Measurements from ENCODE around the gene DNM3.

The DNM3 gene

DNA sequence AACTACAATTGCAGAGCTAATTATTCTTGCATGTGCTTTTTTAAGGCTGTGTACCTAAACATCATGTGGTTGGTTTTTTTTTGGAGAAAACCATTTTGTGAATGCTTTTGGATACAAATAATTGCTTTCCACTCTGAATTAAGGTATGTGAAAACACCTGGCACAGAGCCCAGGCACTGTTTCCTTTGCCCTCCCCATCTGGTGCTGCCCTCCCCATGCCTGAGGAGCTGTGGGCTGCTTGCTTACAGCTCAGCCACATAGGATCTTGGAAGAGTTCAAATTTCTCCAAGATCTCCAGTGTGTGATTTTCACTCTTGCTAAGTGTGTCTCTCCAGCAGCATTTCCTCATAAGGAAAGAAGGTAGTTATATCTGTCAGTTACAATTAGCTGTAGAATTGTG, 27.8 kb downstream of the DNM3 start:
- H3K27ac ChIP-seq (ENCODE audit: low read length): no peak overlapping the region
- no peaks in the 10 kb centered on the region for H3K9me3 ChIP-seq (ENCODE audit: control insufficient read depth in 2 of 2, low read length in 2 of 2)
- no peaks in the 10 kb centered on the region for H3K4me1 ChIP-seq (ENCODE audit: control insufficient read depth, insufficient read depth, low read length)
- H3K4me3 ChIP-seq (ENCODE audit: low read length in 2 of 2): no peak overlapping the region
- H3K27me3 ChIP-seq (ENCODE audit: control insufficient read depth in 1 of 2, insufficient read depth in 2 of 2, low read length in 2 of 2): no peaks in the 10 kb centered on the region
- no peaks in the 10 kb centered on the region for H3K36me3 ChIP-seq (ENCODE audit: control insufficient read depth in 2 of 2, insufficient read depth in 2 of 2, low read length in 2 of 2)
- H3K9ac ChIP-seq (ENCODE audit: low read length in 2 of 2): no peak overlapping the region

DNA sequence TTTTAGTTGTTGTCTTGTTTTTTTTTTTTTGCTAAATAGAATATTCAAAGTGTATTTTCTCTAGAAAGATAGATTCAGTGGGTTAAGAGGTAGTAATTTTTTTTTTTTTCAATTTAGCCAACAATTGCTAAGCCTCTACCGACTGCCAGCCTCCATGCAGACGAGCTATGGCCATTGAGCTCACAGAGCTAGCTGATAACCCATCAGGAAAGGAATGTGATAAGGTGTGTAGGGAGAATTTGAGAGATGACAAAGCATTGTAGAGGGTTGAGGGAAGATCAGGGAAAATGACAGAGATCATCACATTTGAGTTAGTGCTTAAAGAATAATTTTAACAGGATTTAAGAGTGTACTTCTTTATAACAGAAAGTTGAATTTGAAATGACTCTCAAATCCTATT, 30.6 kb downstream of the DNM3 start:
- H3K27me3 ChIP-seq (ENCODE audit: control insufficient read depth in 1 of 2, insufficient read depth in 2 of 2, low read length in 2 of 2): no peaks in the 10 kb centered on the region
- no peak overlapping the region for H3K4me3 ChIP-seq (ENCODE audit: low read length in 2 of 2)
- H3K9me3 ChIP-seq (ENCODE audit: control insufficient read depth in 2 of 2, low read length in 2 of 2): no peaks in the 10 kb centered on the region
- no peaks in the 10 kb centered on the region for H3K36me3 ChIP-seq (ENCODE audit: control insufficient read depth in 2 of 2, insufficient read depth in 2 of 2, low read length in 2 of 2)
- no peak overlapping the region for H3K27ac ChIP-seq (ENCODE audit: low read length)
- H3K4me1 ChIP-seq (ENCODE audit: control insufficient read depth, insufficient read depth, low read length): no peaks in the 10 kb centered on the region
- H3K9ac ChIP-seq (ENCODE audit: low read length in 2 of 2): no peak overlapping the region

DNA sequence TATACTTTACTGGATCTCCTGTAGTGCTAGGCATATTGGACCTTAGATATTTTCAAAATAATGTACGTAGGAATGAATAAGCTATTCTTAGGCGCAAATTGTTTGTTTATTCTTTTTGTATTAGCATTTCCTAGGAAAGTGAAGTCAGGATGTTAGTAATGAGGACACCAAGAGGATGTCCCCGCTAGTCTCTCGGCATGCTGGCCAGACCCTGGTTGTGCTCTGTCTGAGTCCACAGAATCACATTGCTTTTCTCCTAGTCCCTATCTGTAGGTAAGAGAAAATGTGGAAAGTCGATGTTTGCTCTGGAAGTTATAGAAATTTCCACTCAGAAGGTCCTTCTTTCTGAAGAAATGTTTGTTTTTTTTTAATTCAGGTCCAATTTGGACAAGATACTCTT, 31.1 kb downstream of the DNM3 start:
- H3K4me1 ChIP-seq (ENCODE audit: control insufficient read depth, insufficient read depth, low read length): no peaks in the 10 kb centered on the region

DNA sequence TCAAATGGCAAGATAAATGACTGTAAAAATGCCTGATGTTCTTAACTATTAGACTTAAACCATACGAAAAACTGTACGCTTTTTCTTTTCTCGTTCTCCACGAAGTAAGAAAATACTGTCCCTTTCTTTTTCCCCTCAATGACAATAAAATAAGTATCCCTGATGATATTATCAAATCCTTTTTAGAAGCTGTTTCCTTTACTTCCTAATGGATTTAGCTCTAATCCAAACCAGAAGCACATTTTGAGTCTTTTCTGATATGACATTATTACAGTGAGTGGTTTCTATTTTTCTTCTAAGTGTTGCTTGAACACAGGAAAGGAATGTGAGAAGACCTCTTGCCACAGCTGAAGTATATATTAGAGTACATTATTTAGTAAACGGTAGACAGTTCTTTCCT, 32.4 kb downstream of the DNM3 start:
- Histone ChIP-seq H3K9ac (ENCODE audit: low read length in 2 of 2) (no peak overlapping the region), H3K27me3 (ENCODE audit: control insufficient read depth in 1 of 2, insufficient read depth in 2 of 2, low read length in 2 of 2) (no peaks in the 10 kb centered on the region), H3K9me3 (ENCODE audit: control insufficient read depth in 2 of 2, low read length in 2 of 2) (no peaks in the 10 kb centered on the region), H3K36me3 (ENCODE audit: control insufficient read depth in 2 of 2, insufficient read depth in 2 of 2, low read length in 2 of 2) (no peaks in the 10 kb centered on the region), H3K4me3 (ENCODE audit: low read length in 2 of 2) (no peak overlapping the region), H3K27ac (ENCODE audit: low read length) (no peak overlapping the region), H3K4me1 (ENCODE audit: control insufficient read depth, insufficient read depth, low read length) (no peaks in the 10 kb centered on the region)

More for the DNA sequence above, 31.1 kb downstream of the DNM3 start:
- Histone ChIP-seq H3K9me3 (ENCODE audit: control insufficient read depth in 2 of 2, low read length in 2 of 2) (no peaks in the 10 kb centered on the region), H3K9ac (ENCODE audit: low read length in 2 of 2) (no peak overlapping the region), H3K4me3 (ENCODE audit: low read length in 2 of 2) (no peak overlapping the region), H3K27ac (ENCODE audit: low read length) (no peak overlapping the region), H3K27me3 (ENCODE audit: control insufficient read depth in 1 of 2, insufficient read depth in 2 of 2, low read length in 2 of 2) (no peaks in the 10 kb centered on the region), H3K36me3 (ENCODE audit: control insufficient read depth in 2 of 2, insufficient read depth in 2 of 2, low read length in 2 of 2) (no peaks in the 10 kb centered on the region)

DNA sequence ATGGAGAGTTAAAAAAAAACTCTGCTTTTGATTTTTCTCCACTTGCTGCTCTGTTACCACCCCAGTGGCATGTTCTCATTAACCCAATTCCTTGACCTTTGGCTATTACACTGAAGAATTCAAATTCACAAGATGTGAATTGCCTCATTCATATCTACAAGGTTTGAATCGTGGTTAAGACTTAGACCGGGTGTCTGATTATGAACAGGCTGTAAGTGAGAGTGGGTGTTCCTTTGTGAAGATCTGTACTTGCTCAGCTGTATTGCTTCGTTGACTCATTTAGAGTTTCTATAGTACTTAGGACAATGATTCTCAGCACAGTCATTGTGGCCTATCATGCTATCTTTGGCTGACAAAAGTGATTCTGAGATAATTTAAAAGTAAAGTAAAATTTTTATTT, 36.4 kb downstream of the DNM3 start:
- Histone ChIP-seq H3K4me1 (ENCODE audit: control insufficient read depth, insufficient read depth, low read length) (no peaks in the 10 kb centered on the region), H3K27ac (ENCODE audit: low read length) (no peak overlapping the region), H3K9ac (ENCODE audit: low read length in 2 of 2) (no peak overlapping the region), H3K4me3 (ENCODE audit: low read length in 2 of 2) (no peak overlapping the region), H3K9me3 (ENCODE audit: control insufficient read depth in 2 of 2, low read length in 2 of 2) (no peaks in the 10 kb centered on the region), H3K27me3 (ENCODE audit: control insufficient read depth in 1 of 2, insufficient read depth in 2 of 2, low read length in 2 of 2) (no peaks in the 10 kb centered on the region), H3K36me3 (ENCODE audit: control insufficient read depth in 2 of 2, insufficient read depth in 2 of 2, low read length in 2 of 2) (no peaks in the 10 kb centered on the region)

DNA sequence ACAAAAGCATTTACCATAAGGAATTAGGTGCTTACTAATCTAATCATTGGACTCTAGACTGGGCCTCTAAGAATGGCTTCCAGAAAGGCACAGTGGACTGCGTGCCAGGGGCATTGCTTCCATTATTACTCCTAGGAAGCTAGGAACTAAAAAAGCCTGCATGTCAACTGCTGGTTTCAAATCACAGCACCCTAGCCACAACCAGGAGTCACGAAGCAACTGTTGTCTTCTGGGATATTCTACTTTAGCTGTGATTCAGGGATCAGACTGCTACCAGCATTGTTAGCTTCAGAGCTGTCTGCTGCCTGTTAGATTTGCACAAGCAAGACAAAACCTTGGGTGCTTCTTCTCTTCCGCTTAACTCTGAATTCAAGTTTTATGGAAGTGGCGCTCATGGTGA, 38.3 kb downstream of the DNM3 start:
- H3K9me3 ChIP-seq (ENCODE audit: control insufficient read depth in 2 of 2, low read length in 2 of 2): no peaks in the 10 kb centered on the region

DNA sequence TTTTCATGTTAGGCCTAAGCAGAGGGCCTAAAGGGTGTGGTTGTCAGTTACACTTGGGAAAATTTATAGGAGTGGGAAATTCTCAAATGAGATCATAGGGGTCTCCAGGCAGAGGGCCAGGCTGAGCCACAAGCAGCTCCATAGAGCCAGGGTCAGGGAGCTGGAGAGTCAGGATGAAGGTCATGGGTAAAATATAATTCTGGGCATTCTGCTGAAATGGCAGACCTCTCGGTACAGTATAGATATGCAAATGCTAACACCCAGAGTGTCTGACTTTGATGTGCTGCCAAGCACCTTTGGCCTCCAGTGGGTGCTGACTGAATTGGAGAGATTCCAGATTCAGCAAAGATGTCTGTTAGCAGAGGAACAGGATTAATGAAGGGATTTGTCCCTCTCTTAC, 40.1 kb downstream of the DNM3 start:
- Histone ChIP-seq H3K4me3 (ENCODE audit: low read length in 2 of 2) (no peak overlapping the region), H3K9ac (ENCODE audit: low read length in 2 of 2) (no peak overlapping the region), H3K27me3 (ENCODE audit: control insufficient read depth in 1 of 2, insufficient read depth in 2 of 2, low read length in 2 of 2) (no peaks in the 10 kb centered on the region), H3K36me3 (ENCODE audit: control insufficient read depth in 2 of 2, insufficient read depth in 2 of 2, low read length in 2 of 2) (no peaks in the 10 kb centered on the region), H3K27ac (ENCODE audit: low read length) (no peak overlapping the region), H3K9me3 (ENCODE audit: control insufficient read depth in 2 of 2, low read length in 2 of 2) (no peaks in the 10 kb centered on the region), H3K4me1 (ENCODE audit: control insufficient read depth, insufficient read depth, low read length) (no peaks in the 10 kb centered on the region)

More for the DNA sequence above, 38.3 kb downstream of the DNM3 start:
- Histone ChIP-seq H3K4me3 (ENCODE audit: low read length in 2 of 2) (no peak overlapping the region), H3K9ac (ENCODE audit: low read length in 2 of 2) (no peak overlapping the region), H3K27ac (ENCODE audit: low read length) (no peak overlapping the region), H3K36me3 (ENCODE audit: control insufficient read depth in 2 of 2, insufficient read depth in 2 of 2, low read length in 2 of 2) (no peaks in the 10 kb centered on the region), H3K4me1 (ENCODE audit: control insufficient read depth, insufficient read depth, low read length) (no peaks in the 10 kb centered on the region), H3K27me3 (ENCODE audit: control insufficient read depth in 1 of 2, insufficient read depth in 2 of 2, low read length in 2 of 2) (no peaks in the 10 kb centered on the region)

DNA sequence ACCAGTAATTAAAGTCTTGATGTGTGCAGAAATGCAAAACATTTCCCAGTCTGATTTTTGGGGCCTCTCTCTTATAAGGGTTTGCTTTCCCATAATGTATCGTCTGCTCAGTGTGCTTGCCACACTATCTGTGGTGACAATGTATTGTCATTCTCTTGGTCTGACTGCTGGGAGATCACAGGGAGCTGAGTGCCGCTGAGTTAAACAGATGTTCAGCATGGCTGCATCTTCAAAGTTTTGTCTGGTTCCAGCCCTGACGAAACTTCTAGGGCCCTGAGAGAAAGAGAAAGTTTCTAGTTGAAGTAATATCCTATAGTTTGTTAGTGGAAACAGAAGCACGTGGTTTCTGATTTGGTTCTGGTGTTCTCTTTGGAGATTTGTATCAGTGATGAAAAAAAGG, 42.6 kb downstream of the DNM3 start:
- H3K36me3 ChIP-seq (ENCODE audit: control insufficient read depth in 2 of 2, insufficient read depth in 2 of 2, low read length in 2 of 2): no peaks in the 10 kb centered on the region
- no peak overlapping the region for H3K27ac ChIP-seq (ENCODE audit: low read length)
- no peaks in the 10 kb centered on the region for H3K4me1 ChIP-seq (ENCODE audit: control insufficient read depth, insufficient read depth, low read length)
- H3K9me3 ChIP-seq (ENCODE audit: control insufficient read depth in 2 of 2, low read length in 2 of 2): no peaks in the 10 kb centered on the region
- H3K27me3 ChIP-seq (ENCODE audit: control insufficient read depth in 1 of 2, insufficient read depth in 2 of 2, low read length in 2 of 2): no peaks in the 10 kb centered on the region
- H3K4me3 ChIP-seq (ENCODE audit: low read length in 2 of 2): no peak overlapping the region
- no peak overlapping the region for H3K9ac ChIP-seq (ENCODE audit: low read length in 2 of 2)

DNA sequence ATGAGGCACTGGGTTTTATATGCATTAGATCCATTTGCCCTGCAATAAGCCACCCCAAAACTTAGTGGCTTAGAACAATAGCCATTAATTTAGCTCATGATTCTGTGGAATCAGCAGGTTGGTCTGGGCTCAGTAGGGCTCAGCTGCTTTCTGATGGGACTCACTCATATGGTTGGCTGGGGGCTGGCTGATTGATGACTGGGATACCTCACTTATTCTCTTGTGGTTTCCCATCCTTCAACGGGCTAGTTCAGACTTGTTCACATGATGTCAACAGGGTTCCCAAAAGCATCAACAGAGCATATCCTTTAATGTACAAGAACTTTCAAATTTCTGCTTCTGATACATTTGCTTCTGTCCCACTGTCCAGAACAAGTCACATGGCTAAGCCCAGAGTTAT, 43.2 kb downstream of the DNM3 start:
- H3K4me1 ChIP-seq (ENCODE audit: control insufficient read depth, insufficient read depth, low read length): no peaks in the 10 kb centered on the region
- H3K27me3 ChIP-seq (ENCODE audit: control insufficient read depth in 1 of 2, insufficient read depth in 2 of 2, low read length in 2 of 2): no peaks in the 10 kb centered on the region
- H3K9ac ChIP-seq (ENCODE audit: low read length in 2 of 2): no peak overlapping the region
- H3K36me3 ChIP-seq (ENCODE audit: control insufficient read depth in 2 of 2, insufficient read depth in 2 of 2, low read length in 2 of 2): no peaks in the 10 kb centered on the region
- H3K27ac ChIP-seq (ENCODE audit: low read length): no peak overlapping the region
- H3K4me3 ChIP-seq (ENCODE audit: low read length in 2 of 2): no peak overlapping the region
- no peaks in the 10 kb centered on the region for H3K9me3 ChIP-seq (ENCODE audit: control insufficient read depth in 2 of 2, low read length in 2 of 2)

DNA sequence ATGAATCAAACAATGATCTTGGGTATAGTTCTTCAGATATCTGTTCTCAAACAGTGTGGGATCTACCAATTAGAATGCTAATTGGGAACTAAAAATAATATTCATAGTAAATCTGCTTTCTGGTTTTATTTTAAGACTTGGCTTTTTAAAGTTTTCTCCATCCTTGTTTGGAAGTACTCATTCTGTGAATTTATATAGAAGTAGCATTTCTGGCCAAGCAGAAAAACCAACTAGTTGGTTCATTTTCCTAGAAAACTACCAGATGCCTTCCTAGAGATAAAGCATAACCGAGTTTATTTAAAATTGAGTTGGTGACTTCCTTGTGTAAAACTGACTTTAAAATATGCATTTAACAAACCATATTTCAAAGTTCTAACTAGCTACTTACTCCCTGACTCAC, 48.8 kb downstream of the DNM3 start:
- H3K9ac ChIP-seq (ENCODE audit: low read length in 2 of 2): no peak overlapping the region
- H3K27ac ChIP-seq (ENCODE audit: low read length): no peak overlapping the region
- H3K4me3 ChIP-seq (ENCODE audit: low read length in 2 of 2): no peak overlapping the region
- H3K27me3 ChIP-seq (ENCODE audit: control insufficient read depth in 1 of 2, insufficient read depth in 2 of 2, low read length in 2 of 2): no peaks in the 10 kb centered on the region
- no peaks in the 10 kb centered on the region for H3K4me1 ChIP-seq (ENCODE audit: control insufficient read depth, insufficient read depth, low read length)
- H3K9me3 ChIP-seq (ENCODE audit: control insufficient read depth in 2 of 2, low read length in 2 of 2): no peaks in the 10 kb centered on the region
- no peaks in the 10 kb centered on the region for H3K36me3 ChIP-seq (ENCODE audit: control insufficient read depth in 2 of 2, insufficient read depth in 2 of 2, low read length in 2 of 2)

DNA sequence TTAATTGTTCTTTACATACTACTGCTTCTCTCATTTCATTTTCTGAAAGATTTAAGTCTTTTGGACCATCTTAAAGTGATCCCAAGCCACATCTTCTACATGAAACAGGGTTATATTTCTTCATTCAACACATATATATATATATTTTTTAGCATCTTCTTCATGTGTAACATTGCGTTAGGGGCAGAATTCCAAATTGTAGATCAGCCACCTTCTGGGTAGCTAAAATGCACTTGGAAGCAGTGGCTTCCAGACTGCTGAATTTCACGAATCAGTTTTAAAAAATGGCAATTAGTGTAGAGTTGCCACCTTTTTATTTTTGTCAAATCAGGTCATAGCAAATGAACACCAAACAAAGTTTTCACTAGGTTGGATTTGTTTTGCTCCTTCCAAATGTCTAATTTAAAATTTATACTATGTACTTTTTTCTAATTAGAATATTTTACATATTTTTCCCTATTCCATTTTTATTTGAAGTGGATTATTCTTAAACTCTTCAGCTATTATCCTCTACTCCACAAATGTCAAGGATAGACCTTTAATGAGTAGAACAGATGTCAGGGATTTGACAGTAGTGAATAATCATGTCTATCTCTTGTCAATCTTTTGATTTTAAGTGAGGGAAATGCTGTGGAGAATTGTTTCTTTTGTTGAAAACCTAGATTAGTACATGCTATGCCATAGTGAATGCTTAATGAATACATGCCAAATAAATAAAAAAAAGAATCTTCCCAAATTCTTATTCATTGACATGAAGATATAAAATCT, 55.8 kb downstream of the DNM3 start:
- H3K9me3 ChIP-seq (ENCODE audit: control insufficient read depth in 2 of 2, low read length in 2 of 2): no peaks in the 10 kb centered on the region
- no peaks in the 10 kb centered on the region for H3K4me1 ChIP-seq (ENCODE audit: control insufficient read depth, insufficient read depth, low read length)
- no peaks in the 10 kb centered on the region for H3K36me3 ChIP-seq (ENCODE audit: control insufficient read depth in 2 of 2, insufficient read depth in 2 of 2, low read length in 2 of 2)
- H3K27me3 ChIP-seq (ENCODE audit: control insufficient read depth in 1 of 2, insufficient read depth in 2 of 2, low read length in 2 of 2): no peaks in the 10 kb centered on the region
- no peak overlapping the region for H3K27ac ChIP-seq (ENCODE audit: low read length)
- no peak overlapping the region for H3K4me3 ChIP-seq (ENCODE audit: low read length in 2 of 2)
- no peak overlapping the region for H3K9ac ChIP-seq (ENCODE audit: low read length in 2 of 2)
